ENCODE measurements around the gene KCNK18. TPM values are rescaled to one million over a fixed set of nuclear protein-coding genes. Genes with fewer than 3 reads are reported as not detected.

Gene KCNK18
- total and polyA plus RNA-seq, 2 experiments from 2014 or later, result not detected

GRCh38 chr10:117249493-117250093, 52.3 kb downstream of the KCNK18 start:
- Histone ChIP-seq H3K27me3 (ENCODE audit: insufficient read depth) (no peaks in the 10 kb centered on the region), H3K79me2 (replicated peaks; ENCODE audit: insufficient read depth) (no peaks in the 10 kb centered on the region), H3K4me1 (ENCODE audit: insufficient read depth) (peaks cover 7% of the 10 kb centered on the region; the same call in 1 of the 2 replicates), H3K4me2 (no peak overlapping the region), H3F3A (replicated peaks; ENCODE audit: low read depth) (no peaks in the 10 kb centered on the region), H3K4me3 (no peak overlapping the region), H3K36me3 (ENCODE audit: insufficient read depth) (no peaks in the 10 kb centered on the region), H3K27ac (ENCODE audit: low read depth) (no peak overlapping the region), H2AFZ (no peak overlapping the region), H3K9me2 (ENCODE audit: insufficient read depth) (no peaks in the 10 kb centered on the region), H4K20me1 (replicated peaks; ENCODE audit: insufficient read depth) (peaks cover 5% of the 10 kb centered on the region; the same call in 1 of the 2 replicates)
- Mint-ChIP-seq H3K4me1 (peaks cover 17% of the 10 kb centered on the region), H3K9me3 (no peaks in the 10 kb centered on the region), H3K4me3 (no peak overlapping the region), H3K27ac (no peak overlapping the region), H3K27me3 (ENCODE audit: insufficient read depth, low read depth, poor library complexity) (peaks cover 6% of the 10 kb centered on the region), H3K36me3 (ENCODE audit: low read depth) (no peaks in the 10 kb centered on the region)
- ATAC-seq (no peak), DNase-seq (ENCODE audit: low spot score) (no peak)
- TF ChIP-seq EZH2phosphoT487 (IDR thresholded peaks at IDR 0.05; ENCODE audit: unreplicated experiment) (no peak), EZH2 (IDR thresholded peaks at IDR 0.05; ENCODE audit: low read depth, unreplicated experiment) (no peak), ZNF462 (CRISPR knock-in tag; IDR thresholded peaks at IDR 0.05) (no peak), ZNF331 (CRISPR knock-in tag; IDR thresholded peaks at IDR 0.05; ENCODE audit: low read depth) (no peak), STAT1 (IDR thresholded peaks at IDR 0.05; ENCODE audit: unreplicated experiment) (no peak), CREB1 (CRISPR knock-in tag; IDR thresholded peaks at IDR 0.05; ENCODE audit: low read depth) (no peak), POLR2AphosphoS5 (IDR thresholded peaks at IDR 0.05; ENCODE audit: low read depth) (no peak), NANOG (IDR thresholded peaks at IDR 0.05; ENCODE audit: borderline replicate concordance) (no peak), JUNB (IDR thresholded peaks at IDR 0.05; ENCODE audit: unreplicated experiment) (no peak)
- TF ChIP-seq, protein P1, sequence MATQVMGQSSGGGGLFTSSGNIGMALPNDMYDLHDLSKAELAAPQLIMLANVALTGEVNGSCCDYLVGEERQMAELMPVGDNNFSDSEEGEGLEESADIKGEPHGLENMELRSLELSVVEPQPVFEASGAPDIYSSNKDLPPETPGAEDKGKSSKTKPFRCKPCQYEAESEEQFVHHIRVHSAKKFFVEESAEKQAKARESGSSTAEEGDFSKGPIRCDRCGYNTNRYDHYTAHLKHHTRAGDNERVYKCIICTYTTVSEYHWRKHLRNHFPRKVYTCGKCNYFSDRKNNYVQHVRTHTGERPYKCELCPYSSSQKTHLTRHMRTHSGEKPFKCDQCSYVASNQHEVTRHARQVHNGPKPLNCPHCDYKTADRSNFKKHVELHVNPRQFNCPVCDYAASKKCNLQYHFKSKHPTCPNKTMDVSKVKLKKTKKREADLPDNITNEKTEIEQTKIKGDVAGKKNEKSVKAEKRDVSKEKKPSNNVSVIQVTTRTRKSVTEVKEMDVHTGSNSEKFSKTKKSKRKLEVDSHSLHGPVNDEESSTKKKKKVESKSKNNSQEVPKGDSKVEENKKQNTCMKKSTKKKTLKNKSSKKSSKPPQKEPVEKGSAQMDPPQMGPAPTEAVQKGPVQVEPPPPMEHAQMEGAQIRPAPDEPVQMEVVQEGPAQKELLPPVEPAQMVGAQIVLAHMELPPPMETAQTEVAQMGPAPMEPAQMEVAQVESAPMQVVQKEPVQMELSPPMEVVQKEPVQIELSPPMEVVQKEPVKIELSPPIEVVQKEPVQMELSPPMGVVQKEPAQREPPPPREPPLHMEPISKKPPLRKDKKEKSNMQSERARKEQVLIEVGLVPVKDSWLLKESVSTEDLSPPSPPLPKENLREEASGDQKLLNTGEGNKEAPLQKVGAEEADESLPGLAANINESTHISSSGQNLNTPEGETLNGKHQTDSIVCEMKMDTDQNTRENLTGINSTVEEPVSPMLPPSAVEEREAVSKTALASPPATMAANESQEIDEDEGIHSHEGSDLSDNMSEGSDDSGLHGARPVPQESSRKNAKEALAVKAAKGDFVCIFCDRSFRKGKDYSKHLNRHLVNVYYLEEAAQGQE (IDR thresholded peaks at IDR 0.05; ENCODE audit: unreplicated experiment), result no peak
- TF ChIP-seq, protein P2, sequence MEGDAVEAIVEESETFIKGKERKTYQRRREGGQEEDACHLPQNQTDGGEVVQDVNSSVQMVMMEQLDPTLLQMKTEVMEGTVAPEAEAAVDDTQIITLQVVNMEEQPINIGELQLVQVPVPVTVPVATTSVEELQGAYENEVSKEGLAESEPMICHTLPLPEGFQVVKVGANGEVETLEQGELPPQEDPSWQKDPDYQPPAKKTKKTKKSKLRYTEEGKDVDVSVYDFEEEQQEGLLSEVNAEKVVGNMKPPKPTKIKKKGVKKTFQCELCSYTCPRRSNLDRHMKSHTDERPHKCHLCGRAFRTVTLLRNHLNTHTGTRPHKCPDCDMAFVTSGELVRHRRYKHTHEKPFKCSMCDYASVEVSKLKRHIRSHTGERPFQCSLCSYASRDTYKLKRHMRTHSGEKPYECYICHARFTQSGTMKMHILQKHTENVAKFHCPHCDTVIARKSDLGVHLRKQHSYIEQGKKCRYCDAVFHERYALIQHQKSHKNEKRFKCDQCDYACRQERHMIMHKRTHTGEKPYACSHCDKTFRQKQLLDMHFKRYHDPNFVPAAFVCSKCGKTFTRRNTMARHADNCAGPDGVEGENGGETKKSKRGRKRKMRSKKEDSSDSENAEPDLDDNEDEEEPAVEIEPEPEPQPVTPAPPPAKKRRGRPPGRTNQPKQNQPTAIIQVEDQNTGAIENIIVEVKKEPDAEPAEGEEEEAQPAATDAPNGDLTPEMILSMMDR (conservative IDR thresholded peaks at IDR 0.05; ENCODE audit: low read depth in 2 of 2), result no peak
- TF ChIP-seq, protein P3, sequence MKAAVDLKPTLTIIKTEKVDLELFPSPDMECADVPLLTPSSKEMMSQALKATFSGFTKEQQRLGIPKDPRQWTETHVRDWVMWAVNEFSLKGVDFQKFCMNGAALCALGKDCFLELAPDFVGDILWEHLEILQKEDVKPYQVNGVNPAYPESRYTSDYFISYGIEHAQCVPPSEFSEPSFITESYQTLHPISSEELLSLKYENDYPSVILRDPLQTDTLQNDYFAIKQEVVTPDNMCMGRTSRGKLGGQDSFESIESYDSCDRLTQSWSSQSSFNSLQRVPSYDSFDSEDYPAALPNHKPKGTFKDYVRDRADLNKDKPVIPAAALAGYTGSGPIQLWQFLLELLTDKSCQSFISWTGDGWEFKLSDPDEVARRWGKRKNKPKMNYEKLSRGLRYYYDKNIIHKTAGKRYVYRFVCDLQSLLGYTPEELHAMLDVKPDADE (IDR thresholded peaks at IDR 0.05), result no peak
